Skeletal muscle cell (primary cell): Measurements from ENCODE around the gene CEP112.

Experiments used
- DNase-seq: peaks from one replicate; pipeline ENCODE4 v3.0.0-alpha.2; 2010; ENCODE audit warnings: low read depth
- H3K4me3 ChIP-seq: 2 replicates; pipeline ENCODE4 v1.5.1; 2011; ENCODE audit warnings: low read depth, mild to moderate bottlenecking, control low read depth, low read length, moderate library complexity

The CEP112 gene

DNA sequence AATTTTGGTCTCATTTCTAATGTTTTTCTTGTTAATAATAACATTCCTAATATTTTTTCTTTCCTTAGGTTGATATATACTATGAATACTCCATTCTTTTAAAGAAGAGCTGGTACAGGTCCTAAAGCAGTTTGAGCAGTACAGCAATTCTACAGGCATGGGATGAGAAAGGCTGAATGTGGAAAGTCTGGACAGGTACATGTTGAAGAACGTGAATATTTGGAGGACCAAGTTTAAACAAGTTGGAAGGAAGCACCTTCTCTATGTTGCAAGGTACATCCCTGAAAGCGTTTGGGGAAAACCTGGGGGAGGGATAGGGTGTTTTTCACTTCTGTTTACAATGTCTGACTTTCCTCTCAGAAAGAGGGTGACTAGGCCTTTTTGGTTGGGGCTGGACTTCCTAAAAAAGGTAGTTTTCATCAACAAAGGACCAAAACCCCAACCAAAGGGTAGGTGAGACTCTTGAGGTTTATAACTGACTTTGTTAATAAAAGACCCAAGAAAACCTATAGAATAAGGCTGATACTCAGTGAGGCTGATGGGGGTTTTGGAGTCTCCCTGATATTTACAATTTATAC is 534.6 kb downstream of the CEP112 start:
- no peak for DNase-seq
- H3K4me3 ChIP-seq = no peak overlapping the region

- DNase-seq = no peak
- no peak overlapping the region for H3K4me3 ChIP-seq
These were observed 535.3 kb downstream of the CEP112 start for GRCh38 chr17:65656390-65657250.

DNA sequence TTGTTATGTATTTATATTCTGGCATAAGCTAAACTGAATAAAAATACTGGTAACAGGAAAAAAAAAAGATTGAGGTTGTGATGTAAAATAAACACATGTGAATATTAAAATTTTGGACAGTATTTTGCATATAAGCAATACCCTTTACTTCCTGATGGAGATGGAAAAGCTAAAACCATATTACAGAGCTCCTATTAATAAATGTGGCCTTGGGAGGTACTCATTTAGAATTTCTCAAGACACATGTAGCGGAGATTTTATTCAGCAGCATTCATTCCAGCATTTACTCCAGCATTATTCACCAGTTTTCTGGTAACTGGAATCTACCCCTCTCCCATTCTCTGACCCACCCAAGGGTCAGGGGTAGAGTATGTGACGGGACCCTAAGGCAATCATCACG is 536.2 kb downstream of the CEP112 start:
- no peak overlapping the region for H3K4me3 ChIP-seq
- no peak for DNase-seq

DNA sequence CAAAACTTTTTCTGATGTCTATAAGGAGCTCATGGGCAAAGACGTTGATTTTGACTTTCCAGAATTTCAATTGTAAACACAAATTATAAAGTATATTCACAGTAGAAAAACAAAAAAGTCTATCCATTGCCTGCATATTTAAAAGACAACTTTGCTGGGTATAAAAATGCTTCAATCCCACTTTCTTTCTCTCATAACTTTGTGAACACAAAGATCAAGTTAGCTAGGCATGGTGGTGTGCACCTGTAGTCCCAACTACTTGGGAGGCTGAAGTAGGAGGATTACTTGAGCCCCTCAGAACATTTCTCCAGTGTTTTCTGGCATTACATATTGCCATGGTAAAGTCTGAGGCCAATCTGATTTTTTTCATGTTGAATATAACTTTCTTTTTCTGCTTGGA is 547.4 kb downstream of the CEP112 start:
- DNase-seq = no peak
- no peak overlapping the region for H3K4me3 ChIP-seq

DNA sequence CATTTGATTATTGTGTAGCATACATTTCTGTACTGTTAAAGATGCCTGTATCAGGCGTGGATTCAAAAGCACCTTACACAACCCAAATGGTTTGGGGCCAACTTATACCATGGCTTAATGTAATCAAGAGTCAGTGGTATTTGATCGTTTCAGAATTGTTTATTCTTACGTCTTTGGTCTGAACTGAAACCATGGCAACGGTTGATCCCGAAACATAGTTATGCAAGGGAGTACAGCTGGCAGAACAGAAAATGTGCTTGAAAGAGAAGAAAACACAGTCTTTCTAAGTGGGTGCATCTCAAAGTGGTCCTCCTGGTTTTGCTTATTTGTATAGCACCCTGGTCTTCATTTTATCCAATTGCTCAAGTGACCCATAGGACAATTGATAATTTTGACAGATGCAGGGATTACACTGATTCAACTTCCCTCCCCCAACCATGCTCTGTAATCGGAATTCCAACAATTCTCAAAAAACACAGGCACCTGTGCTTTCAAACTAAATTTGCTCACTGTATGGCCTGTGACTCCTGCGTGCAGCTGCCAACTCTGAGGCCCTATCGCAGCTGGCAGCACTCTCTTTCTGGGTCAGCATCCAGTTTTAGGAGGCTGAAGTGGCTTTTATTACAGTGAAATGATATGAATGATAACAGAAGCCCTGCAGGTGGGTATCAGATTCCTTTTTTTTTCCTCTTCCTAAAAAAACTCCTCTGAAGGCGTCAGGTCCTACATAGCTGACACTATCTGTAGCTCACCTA is 553.5 kb downstream of the CEP112 start:
- no peak overlapping the region for H3K4me3 ChIP-seq
- no peak for DNase-seq

- DNase-seq = no peak
These were observed 554.1 kb downstream of the CEP112 start for GRCh38 chr17:65637786-65638185.

DNA sequence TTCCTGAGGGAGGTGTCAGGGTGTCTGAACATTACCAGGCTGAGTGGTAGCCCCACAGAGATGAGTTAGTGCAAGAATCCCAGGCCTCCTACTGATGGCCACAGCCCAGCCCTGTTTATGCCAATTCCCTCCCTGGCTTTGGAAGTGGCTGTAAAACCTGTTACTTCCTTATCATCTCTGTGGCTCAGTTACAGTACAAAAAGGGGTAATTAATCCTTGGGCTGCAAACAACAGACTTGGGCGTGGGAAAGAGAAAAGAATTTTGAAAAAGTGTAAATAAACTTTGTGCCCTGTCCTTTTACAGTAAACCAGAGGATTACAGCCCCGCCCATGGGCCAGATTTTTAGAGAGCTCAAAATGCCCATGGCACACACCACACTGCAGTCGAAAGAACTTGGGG is 557.4 kb downstream of the CEP112 start:
- H3K4me3 ChIP-seq = no peak overlapping the region
- no peak for DNase-seq

More at GRCh38 chr17:65637786-65638185, 554.1 kb downstream of the CEP112 start:
- H3K4me3 ChIP-seq = no peak overlapping the region

GRCh38 chr17:65633988-65634387 is 557.9 kb downstream of the CEP112 start:
- no peak overlapping the region for H3K4me3 ChIP-seq
- DNase-seq = no peak

- no peak for DNase-seq
These were observed 558.6 kb downstream of the CEP112 start for GRCh38 chr17:65633146-65633881.

DNA sequence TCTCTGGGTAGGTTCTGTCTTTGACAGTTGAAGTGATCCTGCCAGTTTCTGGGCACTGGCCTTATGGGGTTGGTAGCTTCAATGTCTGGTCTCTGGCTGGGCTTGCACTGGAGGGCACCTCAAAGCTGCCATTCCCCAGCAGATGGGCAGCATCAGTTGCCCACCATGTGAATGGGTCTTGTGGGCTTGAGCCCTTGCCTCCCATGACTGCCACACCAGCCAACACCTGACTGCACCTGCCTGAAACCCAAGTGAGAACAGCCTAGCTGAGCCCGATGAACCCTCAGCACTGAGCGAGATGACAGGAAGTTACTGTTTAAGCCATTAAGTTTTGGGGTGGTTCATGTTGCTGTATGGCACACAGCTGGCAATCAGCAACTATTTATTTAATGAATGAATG is 561.4 kb downstream of the CEP112 start:
- no peak for DNase-seq
- no peak overlapping the region for H3K4me3 ChIP-seq

More at GRCh38 chr17:65633146-65633881, 558.6 kb downstream of the CEP112 start:
- no peak overlapping the region for H3K4me3 ChIP-seq

DNA sequence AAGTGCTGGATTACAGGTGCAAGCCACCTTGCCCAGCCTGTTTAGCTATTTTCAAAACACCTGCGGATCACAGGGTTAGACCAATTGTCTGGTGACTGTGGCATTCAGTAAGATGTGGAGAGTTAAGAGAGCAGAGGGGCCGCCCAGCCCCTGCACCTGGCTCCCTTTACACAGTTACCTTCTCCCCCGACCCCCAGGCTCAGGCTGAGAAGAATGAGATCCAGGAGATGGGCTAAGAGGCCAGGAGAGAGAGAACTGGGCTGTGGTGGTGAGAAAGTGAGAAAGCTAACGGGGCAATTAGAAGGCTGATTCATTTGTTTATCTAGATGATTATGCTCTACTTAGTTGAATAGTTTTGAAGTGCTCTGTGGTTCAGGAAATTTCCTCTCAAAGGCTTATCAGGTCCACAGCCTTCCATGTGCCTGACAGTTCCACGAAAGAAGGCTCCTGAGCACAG is 562.7 kb downstream of the CEP112 start:
- no peak for DNase-seq
- H3K4me3 ChIP-seq = no peak overlapping the region

- DNase-seq = no peak
- H3K4me3 ChIP-seq = no peak overlapping the region
These were observed 563.3 kb downstream of the CEP112 start for GRCh38 chr17:65628644-65629036.

DNA sequence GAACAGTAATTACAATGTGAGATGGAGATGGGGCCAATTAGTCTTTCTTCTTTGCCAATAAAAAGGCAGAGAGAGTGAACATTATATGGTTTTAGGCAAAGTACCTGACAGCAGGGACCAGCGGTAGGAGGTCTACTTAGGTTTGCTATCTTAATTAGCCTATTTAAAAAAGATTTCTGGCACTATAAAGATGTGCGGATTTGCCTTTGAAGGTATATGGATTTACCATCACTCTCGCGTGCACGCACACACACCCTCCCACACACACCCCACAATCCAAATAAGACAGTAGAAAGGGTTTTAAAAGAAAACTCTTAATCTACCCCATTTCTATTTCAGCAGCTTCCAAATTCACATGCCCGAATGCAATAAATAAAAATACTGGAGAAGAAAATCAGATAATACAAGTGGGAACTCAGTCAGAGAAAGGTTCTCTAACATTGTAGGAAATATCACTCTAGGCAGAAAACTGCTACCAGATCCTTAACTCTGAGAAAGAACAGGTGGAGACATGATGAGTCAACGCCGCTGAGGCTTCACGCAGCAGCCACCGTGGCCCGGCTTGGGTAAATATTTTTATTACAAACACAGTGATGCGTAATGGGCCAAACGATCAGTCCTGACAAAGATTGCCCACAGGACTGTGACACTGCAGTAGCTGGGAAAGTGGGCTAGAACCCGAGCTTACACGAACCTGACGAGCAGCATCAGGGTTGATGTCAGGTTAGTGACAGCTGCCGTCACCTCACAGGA is 563.9 kb downstream of the CEP112 start:
- DNase-seq = peak; percentile 34
- no peak overlapping the region for H3K4me3 ChIP-seq

DNA sequence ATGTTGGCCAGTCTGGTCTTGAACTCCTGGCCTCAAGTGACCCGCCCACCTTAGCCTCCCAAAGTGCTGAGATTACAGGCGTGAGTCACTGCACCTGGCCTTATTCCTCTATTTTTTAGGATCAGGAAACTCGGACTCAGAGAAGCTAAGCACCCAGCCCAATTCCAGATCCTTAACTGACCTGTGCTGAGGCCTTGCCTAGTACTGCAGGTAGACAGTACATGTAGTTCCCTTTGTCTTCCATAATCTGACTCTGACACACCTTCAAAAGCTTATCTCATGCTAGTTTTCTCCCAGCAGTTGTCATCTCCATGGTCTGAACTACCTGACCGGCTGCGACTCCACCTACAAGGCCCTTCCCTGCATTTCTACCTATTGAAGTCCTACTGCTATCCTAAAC is 564.8 kb downstream of the CEP112 start:
- no peak for DNase-seq
- no peak overlapping the region for H3K4me3 ChIP-seq

GRCh38 chr17:65626451-65626850 is 565.5 kb downstream of the CEP112 start:
- no peak overlapping the region for H3K4me3 ChIP-seq
- DNase-seq = no peak

- H3K4me3 ChIP-seq = no peak overlapping the region
- DNase-seq = no peak
These were observed 573.4 kb downstream of the CEP112 start for GRCh38 chr17:65618516-65618915.

- no peak overlapping the region for H3K4me3 ChIP-seq
- no peak for DNase-seq
These were observed 574.4 kb downstream of the CEP112 start for GRCh38 chr17:65617496-65617895.

DNA sequence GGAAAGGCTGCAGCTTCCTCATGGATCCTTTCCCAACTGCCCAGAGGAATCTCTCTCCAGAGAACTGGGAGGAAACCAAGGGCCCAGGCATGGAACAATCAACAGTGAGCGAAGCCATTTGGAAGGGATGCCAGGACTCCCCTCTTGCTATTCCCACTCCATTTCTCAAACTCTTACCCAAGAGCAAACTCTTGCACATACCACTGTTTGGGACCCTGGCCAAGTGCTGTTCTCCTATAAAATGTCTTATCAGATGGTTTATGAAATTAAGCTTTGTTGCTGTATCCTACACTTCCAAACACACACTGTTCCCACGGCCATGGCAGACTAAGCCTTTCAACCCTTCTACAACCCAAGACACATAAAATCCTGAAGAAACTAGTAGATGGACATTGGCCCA is 582.2 kb downstream of the CEP112 start:
- no peak for DNase-seq
- no peak overlapping the region for H3K4me3 ChIP-seq

DNA sequence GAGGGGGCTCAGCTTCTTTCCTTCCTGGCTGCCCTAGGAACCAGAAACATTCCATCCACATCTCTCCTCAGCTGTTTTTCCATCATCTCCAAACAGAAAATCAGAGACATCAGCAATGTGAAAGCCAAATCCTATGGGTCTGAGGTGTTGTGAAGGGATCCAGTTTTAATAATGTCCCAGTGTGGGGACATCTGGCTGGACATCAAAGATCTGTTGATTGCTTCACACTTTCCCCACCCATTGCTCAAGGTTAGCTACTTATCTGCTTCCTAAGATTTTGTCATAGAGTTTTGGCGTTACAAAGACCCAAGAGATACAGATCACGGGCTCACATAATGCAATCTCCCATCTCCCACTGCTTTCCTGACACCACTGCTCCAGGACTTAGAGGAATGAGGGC is 582.6 kb downstream of the CEP112 start:
- DNase-seq = no peak
- no peak overlapping the region for H3K4me3 ChIP-seq
